Upper lobe of right lung (tissue), 1 donor: Measurements from ENCODE around the gene TAGLN3. TPM values are rescaled to one million over a fixed set of nuclear protein-coding genes. Genes with fewer than 3 reads are reported as not detected.

Experiments
- ATAC-seq: fragments of 200-7000 bp; cut with Tn5 transposase; one replicate; pipeline ENCODE4 v1.9.1; 2020; ENCODE audit warnings: mild to moderate bottlenecking, moderate library complexity
- DNase-seq: peaks from one replicate; pipeline ENCODE4 v3.0.0-alpha.2; 2020
- H3K27ac ChIP-seq: fragments of 200-600 bp; one replicate; pipeline ENCODE4 v1.8.0; 2022
- H3K27me3 ChIP-seq: fragments of 200-600 bp; one replicate; pipeline ENCODE4 v1.8.0; 2022; ENCODE audit warnings: mild to moderate bottlenecking
- H3K36me3 ChIP-seq: fragments of 200-600 bp; one replicate; pipeline ENCODE4 v1.8.0; 2022
- H3K4me1 ChIP-seq: fragments of 200-600 bp; one replicate; pipeline ENCODE4 v1.8.0; 2022
- H3K4me3 ChIP-seq: fragments of 200-600 bp; one replicate; pipeline ENCODE4 v1.8.0; 2022; ENCODE audit warnings: mild to moderate bottlenecking
- H3K9me3 ChIP-seq: fragments of 200-600 bp; one replicate; pipeline ENCODE4 v1.8.0; 2022
- CTCF ChIP-seq: fragments of 200-600 bp; IDR thresholded peaks from one replicate; pipeline ENCODE4 v1.8.0; 2022; ENCODE audit warnings: antibody characterized with exemption
- intact Hi-C: fragments of 100-400 bp; cut with DNase I; formaldehyde crosslinking; loops from one replicate; pipeline ENCODE4 v1.11.0; 2022
- total RNA-seq: library from RNA; stranded (reverse); fragmentation: NEBNext Ultra II Directional; extraction: Animal tissue kit (Norgen Biotek cat#: 25700); gene quantifications from one replicate; pipeline ENCODE4 v1.2.1, GENCODE V29; 2021
- donor health status: DM: no; HTN: yes; CAD: no; lungs with severe emphysema.

TAGLN3 gene
- total RNA-seq, 1 donor from 2014 or later, result not detected

GRCh38 chr3:112000966-112001365, 2.2 kb downstream of the TAGLN3 start:
- H3K36me3 ChIP-seq, result no peaks in the 10 kb centered on the region
- peaks cover 11% of the 10 kb centered on the region for H3K4me1 ChIP-seq
- no peak overlapping the region for H3K4me3 ChIP-seq
- DNase-seq (no peak), ATAC-seq (no peak)
- intact Hi-C loops, result no loop called here
- H3K27me3 ChIP-seq, result peaks cover 10% of the 10 kb centered on the region
- TF ChIP-seq CTCF, result no peak
- H3K27ac ChIP-seq, result no peak overlapping the region
- no peaks in the 10 kb centered on the region for H3K9me3 ChIP-seq

- Histone ChIP-seq H3K9me3 (no peaks in the 10 kb centered on the region), H3K36me3 (no peaks in the 10 kb centered on the region), H3K27ac (no peak overlapping the region), H3K27me3 (peaks cover 10% of the 10 kb centered on the region), H3K4me3 (no peak overlapping the region), H3K4me1 (peaks cover 11% of the 10 kb centered on the region)
- ATAC-seq (no peak), DNase-seq (no peak)
- TF ChIP-seq CTCF, result no peak
- intact Hi-C loops, result no loop called here
These were observed 2.8 kb downstream of the TAGLN3 start for GRCh38 chr3:112001526-112001925.

GRCh38 chr3:112002096-112002971, 3.6 kb downstream of the TAGLN3 start:
- Histone ChIP-seq H3K27ac (no peak overlapping the region), H3K36me3 (no peaks in the 10 kb centered on the region), H3K4me1 (peaks cover 11% of the 10 kb centered on the region), H3K9me3 (no peaks in the 10 kb centered on the region), H3K27me3 (peaks cover 10% of the 10 kb centered on the region), H3K4me3 (no peak overlapping the region)
- no peak for ATAC-seq
- no peak for TF ChIP-seq CTCF
- DNase-seq, result no peak
- intact Hi-C loops, result no loop called here

- ATAC-seq (no peak), DNase-seq (no peak)
These were observed 4.8 kb downstream of the TAGLN3 start for GRCh38 chr3:112003321-112004080.

GRCh38 chr3:112004187-112004586, 5.5 kb downstream of the TAGLN3 start:
- Histone ChIP-seq H3K4me3 (no peak overlapping the region), H3K4me1 (peaks cover 4% of the 10 kb centered on the region), H3K9me3 (no peaks in the 10 kb centered on the region), H3K36me3 (no peaks in the 10 kb centered on the region), H3K27me3 (peaks cover 10% of the 10 kb centered on the region), H3K27ac (no peak overlapping the region)
- intact Hi-C loops, result no loop called here
- DNase-seq, result no peak
- no peak for TF ChIP-seq CTCF
- no peak for ATAC-seq

More at GRCh38 chr3:112003321-112004080, 4.8 kb downstream of the TAGLN3 start:
- no peak overlapping the region for H3K4me3 ChIP-seq
- H3K36me3 ChIP-seq, result no peaks in the 10 kb centered on the region
- no peak overlapping the region for H3K27ac ChIP-seq
- no peak for TF ChIP-seq CTCF
- peaks cover 10% of the 10 kb centered on the region for H3K27me3 ChIP-seq
- peaks cover 9% of the 10 kb centered on the region for H3K4me1 ChIP-seq
- no peaks in the 10 kb centered on the region for H3K9me3 ChIP-seq
- intact Hi-C loops, result no loop called here
